MM.1S (cell line): ENCODE results near the gene L1CAM.
"Not testable (repeated sequence)": the region's sequence is repeated elsewhere in the genome, so short reads cannot be mapped to it uniquely, and the experiment has no call there.

Source experiments
- CTCF ChIP-seq: fragments of 300-600 bp; sonication (generic); IDR thresholded peaks from 2 replicates; pipeline ENCODE4 v1.5.1; 2016; ENCODE audit warnings: antibody characterized with exemption, low read length, mixed read lengths
- EZH2 ChIP-seq: fragments of 300-600 bp; sonication (generic); optimal IDR thresholded peaks from 2 replicates; pipeline ENCODE3; 2017; ENCODE audit warnings: low read depth, mild to moderate bottlenecking, antibody characterized with exemption, low read length, mixed read lengths
- EZH2phosphoT487 ChIP-seq: fragments of 300-600 bp; sonication (generic); IDR thresholded peaks from 2 replicates; pipeline ENCODE4 v1.6.1; 2018; ENCODE audit warnings: antibody characterized with exemption, low read length

GRCh38 chrX:153818064-153818463, 67.9 kb downstream of the L1CAM start:
- TF ChIP-seq CTCF, EZH2phosphoT487, EZH2: not testable (repeated sequence)
